Neural progenitor cell (in vitro differentiated cells): ENCODE data around the gene TSPAN15.

Experiments used
- CTCF ChIP-seq: fragments of 200-600 bp; sonication (generic); IDR thresholded peaks from 2 replicates; pipeline ENCODE4 v1.5.1; 2017; ENCODE audit warnings: antibody characterized with exemption, mild to moderate bottlenecking
- EZH2 ChIP-seq: fragments of 200-600 bp; sonication (generic); IDR thresholded peaks from 2 replicates; pipeline ENCODE4 v1.6.1; 2017; ENCODE audit warnings: antibody characterized with exemption, mild to moderate bottlenecking, moderate library complexity

- TF ChIP-seq CTCF (no peak), EZH2 (no peak)
These were observed 12.6 kb downstream of the TSPAN15 start for GRCh38 chr10:69463886-69464285.
